HG03378 (cell line): ENCODE results near the gene TTC23L.

ENCODE experiments used
- ATAC-seq: cut with Tn5 transposase; IDR thresholded peaks from one replicate; pipeline ENCODE4 v1.9.1; 2021; ENCODE audit warnings: mild to moderate bottlenecking, moderate library complexity; ENCODE audit not compliant: unreplicated experiment

Gene TTC23L

GRCh38 chr5:34832568-34832967, 6.4 kb upstream of the TTC23L start:
- no peak for ATAC-seq

GRCh38 chr5:34833090-34833489, 5.9 kb upstream of the TTC23L start:
- ATAC-seq: no peak

GRCh38 chr5:34833976-34834793, 4.8 kb upstream of the TTC23L start:
- no peak for ATAC-seq

GRCh38 chr5:34834794-34835089, 4.2 kb upstream of the TTC23L start:
- ATAC-seq: no peak

- ATAC-seq: no peak
Observed at GRCh38 chr5:34835664-34836063, 3.3 kb upstream of the TTC23L start.

- no peak for ATAC-seq
Observed at GRCh38 chr5:34841816-34842215, 2.9 kb downstream of the TTC23L start.

- no peak for ATAC-seq
Observed at GRCh38 chr5:34842554-34842953, 3.6 kb downstream of the TTC23L start.

GRCh38 chr5:34843497-34843896, 4.5 kb downstream of the TTC23L start:
- no peak for ATAC-seq

GRCh38 chr5:34844106-34844505, 5.1 kb downstream of the TTC23L start:
- ATAC-seq: no peak

GRCh38 chr5:34844999-34845398, 6.0 kb downstream of the TTC23L start:
- no peak for ATAC-seq

- no peak for ATAC-seq
Observed at GRCh38 chr5:34847056-34847455, 8.1 kb downstream of the TTC23L start.

- ATAC-seq: no peak
Observed at GRCh38 chr5:34847552-34847951, 8.6 kb downstream of the TTC23L start.

- no peak for ATAC-seq
Observed at GRCh38 chr5:34848230-34848629, 9.3 kb downstream of the TTC23L start.

GRCh38 chr5:34849253-34849652, 10.3 kb downstream of the TTC23L start:
- no peak for ATAC-seq

GRCh38 chr5:34854459-34855174, 15.7 kb downstream of the TTC23L start:
- ATAC-seq: peak; percentile 99

GRCh38 chr5:34857161-34857560, 18.2 kb downstream of the TTC23L start:
- no peak for ATAC-seq

- no peak for ATAC-seq
Observed at GRCh38 chr5:34857894-34858293, 18.9 kb downstream of the TTC23L start.

- no peak for ATAC-seq
Observed at GRCh38 chr5:34858790-34859189, 19.8 kb downstream of the TTC23L start.

GRCh38 chr5:34859253-34859652, 20.3 kb downstream of the TTC23L start:
- ATAC-seq: no peak

GRCh38 chr5:34863946-34864345, 25.0 kb downstream of the TTC23L start:
- ATAC-seq: no peak

GRCh38 chr5:34865091-34865490, 26.1 kb downstream of the TTC23L start:
- no peak for ATAC-seq

GRCh38 chr5:34866989-34867471, 28.1 kb downstream of the TTC23L start:
- ATAC-seq: no peak
